Suprapubic skin (tissue), 4 donors: ENCODE results near the gene DTNBP1. TPM values are rescaled to one million over a fixed set of nuclear protein-coding genes. Genes with fewer than 3 reads are reported as not detected.

Experiments
- DNase-seq, 2 donors: peaks; one replicate each; pipeline ENCODE4 v3.0.0-alpha.2; 2019; ENCODE audit warnings: low spot score in 2 of 2
- H3K27ac ChIP-seq: fragments of 200-600 bp; sonication (generic); one replicate; pipeline ENCODE4 v1.5.1; 2019
- H3K27me3 ChIP-seq: fragments of 200-600 bp; sonication (generic); one replicate; pipeline ENCODE4 v1.5.1; 2019
- H3K36me3 ChIP-seq: fragments of 200-600 bp; sonication (generic); one replicate; pipeline ENCODE4 v1.5.1; 2019
- H3K4me1 ChIP-seq: fragments of 200-600 bp; sonication (generic); one replicate; pipeline ENCODE4 v1.5.1; 2019
- H3K4me3 ChIP-seq: fragments of 200-600 bp; sonication (generic); one replicate; pipeline ENCODE4 v1.5.1; 2019; ENCODE audit warnings: mild to moderate bottlenecking
- H3K9me3 ChIP-seq: fragments of 200-600 bp; sonication (generic); one replicate; pipeline ENCODE4 v1.5.1; 2019
- CTCF ChIP-seq, 2 donors: fragments of 200-600 bp in 1 of 2; fragments of 450-650 bp in 1 of 2; sonication (generic) in 1 of 2; IDR thresholded peaks; one replicate each; pipeline ENCODE4 v1.5.1; 2016 to 2019; ENCODE audit warnings: antibody characterized with exemption in 2 of 2, mild to moderate bottlenecking in 1 of 2, moderate library complexity in 1 of 2
- EP300 ChIP-seq: sonication (generic); formaldehyde crosslinking; IDR thresholded peaks from one replicate; pipeline ENCODE4 v1.6.1; 2017; ENCODE audit warnings: antibody characterized with exemption
- POLR2A ChIP-seq, 2 donors: fragments of 450-650 bp; IDR thresholded peaks; one replicate each; pipeline ENCODE4 v1.6.1; 2017; ENCODE audit warnings: antibody characterized with exemption in 2 of 2, mild to moderate bottlenecking in 2 of 2, moderate library complexity in 2 of 2
- POLR2AphosphoS5 ChIP-seq, 3 donors: sonication (generic); formaldehyde crosslinking; IDR thresholded peaks; one replicate each; pipeline ENCODE4 v1.6.1; 2017; ENCODE audit warnings: antibody characterized with exemption in 3 of 3
- WGBS: methylation state at CpG from one replicate; pipeline ENCODE4 v1.1.5; 2018; 5-methylcytosine and 5-hydroxymethylcytosine counted together
- total RNA-seq, 4 donors: library from RNA; depleted of rRNA; stranded (reverse); fragments of >200 nt; gene quantifications; one replicate each; pipeline ENCODE4 v1.1.0, GENCODE V29; 2016

Gene DTNBP1
- total RNA-seq, 4 donors from 2014 or later: 12.7 to 17.1 (median 16.4) TPM

GRCh38 chr6:15476631-15477380, 186.0 kb downstream of the DTNBP1 start:
- Histone ChIP-seq H3K36me3 (peaks cover 3% of the 10 kb centered on the region), H3K27ac (no peak overlapping the region), H3K27me3 (no peaks in the 10 kb centered on the region), H3K9me3 (no peaks in the 10 kb centered on the region), H3K4me3 (no peak overlapping the region), H3K4me1 (peaks cover 29% of the 10 kb centered on the region)
- DNase-seq: no peak
- 79% methylated on average over 7 of the region's 7 CpGs for WGBS
- TF ChIP-seq POLR2AphosphoS5 (IDR thresholded peaks at IDR 0.05): no peak
- TF ChIP-seq EP300: no peak
- no peak for TF ChIP-seq CTCF (IDR thresholded peaks at IDR 0.05)
- no peak for TF ChIP-seq POLR2A (IDR thresholded peaks at IDR 0.05)

GRCh38 chr6:15475872-15476271, 187.0 kb downstream of the DTNBP1 start:
- H3K27ac ChIP-seq: no peak overlapping the region
- H3K4me1 ChIP-seq: peaks cover 29% of the 10 kb centered on the region
- 87% methylated on average over 4 of the region's 4 CpGs for WGBS

GRCh38 chr6:15475261-15475660, 187.6 kb downstream of the DTNBP1 start:
- TF ChIP-seq POLR2AphosphoS5 (IDR thresholded peaks at IDR 0.05) (no peak), CTCF (IDR thresholded peaks at IDR 0.05) (no peak), EP300 (no peak), POLR2A (IDR thresholded peaks at IDR 0.05) (no peak)
- Histone ChIP-seq H3K4me1 (peaks cover 27% of the 10 kb centered on the region), H3K27me3 (no peaks in the 10 kb centered on the region), H3K9me3 (no peaks in the 10 kb centered on the region), H3K36me3 (peaks cover 7% of the 10 kb centered on the region), H3K27ac (no peak overlapping the region), H3K4me3 (no peak overlapping the region)
- no peak for DNase-seq
- 95% methylated on average over 6 of the region's 6 CpGs for WGBS

More at GRCh38 chr6:15475872-15476271, 187.0 kb downstream of the DTNBP1 start:
- Histone ChIP-seq H3K36me3 (peaks cover 3% of the 10 kb centered on the region), H3K4me3 (no peak overlapping the region), H3K27me3 (no peaks in the 10 kb centered on the region), H3K9me3 (no peaks in the 10 kb centered on the region)
- DNase-seq: no peak
- TF ChIP-seq EP300 (no peak), POLR2AphosphoS5 (IDR thresholded peaks at IDR 0.05) (no peak), CTCF (IDR thresholded peaks at IDR 0.05) (no peak), POLR2A (IDR thresholded peaks at IDR 0.05) (no peak)

GRCh38 chr6:15474196-15474595, 188.6 kb downstream of the DTNBP1 start:
- TF ChIP-seq CTCF (IDR thresholded peaks at IDR 0.05): no peak
- no peak for TF ChIP-seq POLR2A (IDR thresholded peaks at IDR 0.05)
- TF ChIP-seq POLR2AphosphoS5 (IDR thresholded peaks at IDR 0.05): no peak
- TF ChIP-seq EP300: no peak
- Histone ChIP-seq H3K36me3 (peaks cover 11% of the 10 kb centered on the region), H3K9me3 (no peaks in the 10 kb centered on the region), H3K4me3 (no peak overlapping the region), H3K27me3 (no peaks in the 10 kb centered on the region), H3K27ac (peak overlapping the region; percentile 59), H3K4me1 (peaks cover 17% of the 10 kb centered on the region)
- no peak for DNase-seq
- WGBS: 65% methylated on average over 2 of the region's 2 CpGs

- Histone ChIP-seq H3K27me3 (no peaks in the 10 kb centered on the region), H3K4me3 (no peak overlapping the region), H3K36me3 (peaks cover 14% of the 10 kb centered on the region), H3K27ac (peak overlapping the region; percentile 59), H3K9me3 (no peaks in the 10 kb centered on the region), H3K4me1 (peaks cover 17% of the 10 kb centered on the region)
- 58% methylated on average over 6 of the region's 6 CpGs for WGBS
- no peak for TF ChIP-seq POLR2A (IDR thresholded peaks at IDR 0.05)
- TF ChIP-seq EP300: no peak
- TF ChIP-seq POLR2AphosphoS5 (IDR thresholded peaks at IDR 0.05): peak in 1 of 3 donors; percentile 20
- no peak for TF ChIP-seq CTCF (IDR thresholded peaks at IDR 0.05)
- DNase-seq: no peak
Observed at GRCh38 chr6:15473741-15474161, 189.1 kb downstream of the DTNBP1 start.
